GM18517 (cell line): ENCODE data around the gene PLS1.

Experiments
- ATAC-seq: cut with Tn5 transposase; IDR thresholded peaks from one replicate; pipeline ENCODE4 v1.9.1; 2021; ENCODE audit warnings: mild to moderate bottlenecking, moderate library complexity; ENCODE audit not compliant: unreplicated experiment

The PLS1 gene

DNA sequence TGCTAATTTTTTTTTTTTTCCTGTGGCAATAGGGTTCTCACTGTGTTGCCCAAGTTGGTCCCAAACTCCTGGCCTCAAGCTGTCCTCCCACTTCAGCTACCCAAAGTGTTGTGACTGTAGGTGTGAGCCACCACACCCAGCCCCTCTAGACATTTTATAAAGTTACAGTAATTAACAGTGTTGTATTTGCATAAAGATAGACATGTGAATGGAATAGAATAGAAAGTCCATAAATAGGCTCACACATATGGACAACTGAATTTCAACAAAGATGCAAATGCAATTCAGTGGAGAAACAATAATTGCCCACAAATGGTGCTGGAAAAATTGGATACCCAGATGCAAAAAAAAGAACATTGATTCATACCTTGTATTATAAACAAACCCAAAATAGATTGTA, 39.9 kb downstream of the PLS1 start:
- no peak for ATAC-seq

DNA sequence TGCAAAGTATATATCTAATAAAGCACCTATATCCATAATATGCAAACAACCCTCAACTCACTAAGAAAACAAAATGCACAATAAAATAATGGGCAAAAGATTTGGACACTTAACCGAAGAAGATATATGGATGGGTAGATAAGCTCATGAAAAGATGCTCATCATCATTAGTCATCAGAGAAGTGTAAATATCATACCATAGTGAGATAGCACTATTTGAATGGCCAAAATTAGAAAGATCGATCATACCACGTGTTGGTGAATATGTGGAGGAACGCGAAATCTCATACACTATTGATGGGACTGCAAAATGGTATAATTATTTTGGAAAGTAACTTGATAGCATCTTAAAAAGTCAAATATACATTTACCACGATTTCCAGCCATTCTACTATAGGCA, 40.5 kb downstream of the PLS1 start:
- no peak for ATAC-seq

DNA sequence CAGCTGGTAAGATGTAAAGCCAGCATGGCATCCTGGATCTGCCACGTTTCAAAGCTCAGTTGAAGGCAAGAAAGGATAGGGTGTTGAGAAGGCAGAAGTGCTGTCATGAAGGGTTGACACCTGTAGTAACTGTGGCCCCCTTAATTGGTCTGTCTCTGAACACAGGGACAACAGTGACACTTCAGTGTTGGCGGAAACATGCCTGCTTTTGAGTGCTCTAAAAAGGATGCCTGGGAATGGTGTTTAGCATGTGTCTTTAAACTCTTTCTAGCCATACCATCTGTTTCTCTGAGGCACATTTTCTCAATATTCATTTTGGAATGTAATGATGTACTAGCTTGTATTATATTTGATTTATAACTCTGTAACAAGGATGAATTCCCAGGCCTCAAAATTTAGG, 42.1 kb downstream of the PLS1 start:
- ATAC-seq = no peak

DNA sequence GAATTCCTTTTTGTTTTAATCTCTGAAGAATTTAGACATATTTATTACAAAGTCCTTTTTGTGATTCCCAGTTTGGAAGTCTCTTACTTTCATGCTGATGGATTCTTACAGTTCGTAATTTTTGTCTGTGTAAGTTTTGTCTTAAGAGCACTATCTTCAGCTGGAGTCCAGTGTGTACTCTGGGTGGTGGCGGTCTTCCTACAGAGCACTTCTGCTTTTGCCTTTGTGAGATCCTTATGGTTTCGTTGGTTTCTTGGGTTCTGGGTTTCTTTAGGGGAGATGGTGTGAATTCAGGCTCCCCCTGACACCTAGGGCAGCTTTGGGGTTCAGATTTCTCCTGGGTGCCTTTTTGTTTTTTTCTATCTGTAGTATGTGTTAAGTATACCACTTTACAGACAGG, 45.3 kb downstream of the PLS1 start:
- ATAC-seq = no peak

DNA sequence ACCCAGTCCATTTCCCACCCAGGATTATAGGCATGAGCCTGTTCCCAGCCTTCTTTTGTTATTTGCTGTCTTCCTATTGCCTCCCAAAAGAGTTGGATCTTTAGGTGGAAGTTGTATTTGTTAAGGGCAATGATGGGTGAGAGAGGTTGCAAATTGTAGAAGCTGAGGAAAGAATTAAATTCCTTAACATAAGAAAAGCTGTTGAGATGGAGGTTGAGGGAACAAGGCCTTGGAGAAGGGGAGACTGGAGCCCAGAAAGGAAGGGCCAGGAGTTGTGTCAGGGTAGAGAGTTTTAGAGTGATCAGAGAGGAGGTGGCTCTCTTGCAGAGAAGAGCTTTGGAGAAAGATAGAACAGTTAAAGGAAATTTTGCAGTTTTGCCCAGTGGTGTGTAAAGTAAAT, 46.8 kb downstream of the PLS1 start:
- ATAC-seq = no peak

DNA sequence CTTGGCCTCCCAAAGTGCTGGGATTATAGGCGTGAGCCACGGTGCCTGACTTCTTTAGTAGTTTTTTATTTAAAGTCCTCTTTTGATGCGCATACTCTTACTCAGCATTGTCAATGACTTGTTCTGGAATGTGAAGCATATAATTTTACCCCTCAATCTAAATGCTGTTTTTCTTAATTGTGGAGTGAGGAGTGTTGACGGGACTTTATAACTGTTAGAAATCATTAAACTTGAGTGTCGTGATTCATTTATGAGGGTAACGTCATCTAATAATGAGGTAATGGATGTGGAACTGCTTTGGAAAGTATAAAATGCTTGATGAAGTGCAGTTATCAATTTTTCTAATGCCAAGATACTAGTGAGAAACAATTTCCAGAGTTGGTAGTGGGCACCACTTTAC, 48.3 kb downstream of the PLS1 start:
- no peak for ATAC-seq

DNA sequence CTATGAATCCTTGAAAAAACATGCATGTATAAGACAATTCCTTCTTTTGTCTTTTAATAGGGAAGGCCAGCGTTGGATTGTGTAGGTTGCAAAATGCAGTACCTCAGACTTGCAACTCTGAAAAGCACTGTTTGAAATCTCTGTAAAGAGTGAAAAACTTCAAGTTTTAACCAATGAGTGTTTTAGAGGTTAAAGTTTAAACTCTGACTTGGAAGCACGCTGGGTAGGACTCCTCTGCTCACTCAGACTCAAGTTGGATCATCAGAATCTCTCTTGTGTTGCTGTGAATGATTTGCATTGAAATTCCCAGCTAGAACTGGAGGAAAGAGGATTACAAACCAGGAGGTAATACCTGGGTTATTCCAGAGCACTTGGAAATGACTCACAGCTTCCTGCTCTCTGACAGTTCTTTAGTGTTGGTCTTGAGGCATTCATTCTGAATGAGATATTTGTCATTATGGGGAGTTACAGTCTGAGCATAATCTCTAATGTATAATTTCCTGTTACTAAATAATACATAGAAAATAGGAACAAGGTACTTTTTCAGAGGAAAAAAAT, 49.1 kb downstream of the PLS1 start:
- no peak for ATAC-seq

DNA sequence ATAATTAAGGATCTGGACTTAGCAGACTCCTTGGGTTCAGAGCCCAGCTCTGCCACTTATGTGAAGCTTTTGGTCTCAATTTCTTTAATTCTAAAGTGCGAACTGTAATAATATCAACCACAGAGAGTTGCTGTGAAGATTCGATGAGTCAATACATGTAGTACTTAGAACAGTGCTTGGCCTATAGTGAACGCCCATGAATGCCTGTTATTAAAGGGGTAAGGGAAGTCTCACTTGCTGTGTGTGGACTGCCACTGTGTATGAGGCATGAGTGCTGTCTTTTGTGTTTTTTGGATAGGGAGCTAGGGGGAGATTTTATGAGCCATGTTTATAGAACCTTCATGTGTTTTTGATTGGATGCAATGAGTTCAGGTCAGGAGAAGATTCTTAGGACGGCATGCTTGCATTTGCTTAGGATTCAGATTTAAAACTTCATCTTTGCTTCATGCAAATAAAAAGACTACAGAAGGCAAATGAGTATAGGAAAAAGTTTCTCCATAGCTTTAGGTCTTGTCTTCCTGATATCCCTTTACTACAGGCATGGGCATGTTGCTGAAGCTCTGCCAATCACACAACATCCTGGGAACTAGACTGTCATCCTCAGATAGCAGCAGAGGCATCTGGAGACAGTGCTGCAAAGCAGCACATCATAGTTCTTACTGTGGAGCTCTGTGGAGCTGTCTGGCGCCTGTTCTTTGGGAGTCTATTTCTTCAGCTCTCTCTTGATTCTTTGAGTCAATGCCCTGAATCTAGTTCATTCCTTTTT, 50.0 kb downstream of the PLS1 start:
- ATAC-seq = no peak

DNA sequence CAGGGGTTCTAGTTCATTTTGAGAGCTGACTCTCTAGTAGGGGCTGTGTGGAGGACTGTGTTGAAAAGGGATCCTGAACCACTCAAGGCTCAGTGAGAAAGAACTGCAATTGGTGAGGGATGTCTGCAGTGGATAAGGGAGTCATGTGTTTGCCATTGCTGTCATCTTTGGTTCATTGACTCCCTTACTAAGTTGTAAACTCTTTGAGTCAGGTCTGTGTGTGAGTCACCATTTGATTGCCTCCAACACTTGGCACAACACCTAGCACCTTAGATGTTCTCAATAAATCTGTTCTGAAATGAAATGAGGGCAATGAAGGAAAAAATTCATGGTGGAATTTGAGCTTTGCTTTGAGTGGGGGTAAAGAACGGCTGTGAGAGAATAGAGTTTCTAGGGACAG, 51.7 kb downstream of the PLS1 start:
- no peak for ATAC-seq

DNA sequence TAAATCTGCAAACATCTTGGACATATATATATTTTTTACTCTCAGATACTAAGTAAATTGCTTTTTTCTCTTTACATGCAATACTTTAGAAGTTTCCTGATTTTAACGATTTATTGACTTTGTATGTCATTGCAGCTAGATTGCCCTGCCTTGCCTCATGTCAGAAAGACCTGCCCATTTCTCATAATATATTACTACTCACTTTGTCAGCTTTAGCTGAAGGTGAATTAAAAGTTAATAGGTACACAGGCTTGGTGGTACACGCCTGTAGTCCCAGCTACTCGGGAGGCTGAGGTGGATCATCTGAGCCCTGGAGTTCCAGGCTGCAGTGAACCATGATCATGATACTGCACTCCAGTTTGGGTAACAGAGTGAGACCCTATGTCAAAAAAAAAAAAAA, 52.8 kb downstream of the PLS1 start:
- no peak for ATAC-seq

DNA sequence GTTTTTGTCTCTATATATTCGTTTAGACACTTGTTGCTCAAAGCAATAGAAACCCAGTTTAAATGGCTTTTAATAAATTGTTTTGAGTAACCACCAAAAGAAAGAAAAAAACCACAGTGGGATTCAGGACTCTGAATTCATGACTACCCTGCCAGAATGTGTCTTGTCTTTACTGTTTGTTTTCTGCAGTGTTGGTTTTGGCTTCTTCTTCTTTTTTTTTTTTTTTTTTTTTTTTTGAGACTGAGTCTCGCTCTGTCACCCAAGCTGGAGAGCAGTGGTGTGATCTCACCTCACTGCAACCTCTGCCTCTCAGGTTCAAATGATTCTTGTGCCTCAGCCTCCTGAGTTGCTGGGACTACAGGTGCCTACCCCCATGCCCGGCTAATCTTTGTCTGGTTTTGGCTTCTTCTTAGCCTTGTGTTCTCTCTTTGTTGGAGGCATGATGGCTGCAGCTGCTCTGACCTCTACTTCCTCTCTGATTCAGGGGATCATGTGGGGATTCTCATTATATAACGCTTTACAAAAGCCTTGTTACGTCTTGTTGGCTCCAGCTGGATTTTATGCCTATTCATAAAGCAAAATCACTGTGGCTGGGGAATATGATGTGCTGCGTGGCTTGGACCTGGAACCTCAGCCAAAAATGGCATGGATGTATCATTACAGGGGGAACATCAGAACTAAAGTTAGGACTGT, 54.0 kb downstream of the PLS1 start:
- no peak for ATAC-seq

DNA sequence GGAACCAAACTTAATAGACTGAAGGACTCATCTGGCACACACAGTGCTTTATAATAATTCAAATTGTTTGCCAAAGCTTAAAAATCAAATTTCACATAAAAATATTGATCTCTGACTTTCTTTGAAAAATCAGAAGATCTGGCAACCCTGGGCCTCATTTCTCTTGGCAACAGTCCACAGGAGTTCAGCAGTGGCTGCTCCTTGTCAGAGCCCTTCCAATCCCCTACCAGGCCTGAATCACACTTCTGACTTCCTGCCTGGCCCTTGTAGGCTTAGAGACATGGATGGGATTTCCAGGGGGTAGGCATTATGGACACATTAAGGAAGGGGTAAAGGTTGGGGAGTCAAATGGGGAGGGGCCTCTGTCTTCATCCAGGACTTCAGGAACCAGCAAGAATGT, 55.5 kb downstream of the PLS1 start:
- ATAC-seq = no peak

DNA sequence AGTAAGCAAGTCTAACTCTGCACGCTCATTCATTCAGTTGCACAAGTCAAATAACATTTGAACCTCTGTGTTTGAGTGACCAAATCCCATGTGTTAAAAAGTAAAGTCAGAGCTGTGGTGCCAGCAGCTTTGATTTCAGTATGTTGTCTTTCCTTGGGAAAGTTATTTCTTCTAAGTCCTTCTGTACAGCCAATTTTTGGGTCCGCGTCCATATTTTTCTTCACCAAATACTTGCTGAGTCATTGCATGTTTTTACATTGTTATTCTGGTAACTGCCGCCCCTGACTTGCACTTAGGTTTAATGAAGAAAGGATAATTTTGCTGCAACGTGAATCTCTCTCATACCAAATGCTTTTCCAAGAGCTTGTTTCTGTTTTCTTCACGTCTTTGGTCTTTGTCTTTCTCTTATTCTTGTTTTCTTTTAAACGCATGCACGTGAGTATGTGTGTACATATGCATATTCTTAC, 56.7 kb downstream of the PLS1 start:
- ATAC-seq = no peak

DNA sequence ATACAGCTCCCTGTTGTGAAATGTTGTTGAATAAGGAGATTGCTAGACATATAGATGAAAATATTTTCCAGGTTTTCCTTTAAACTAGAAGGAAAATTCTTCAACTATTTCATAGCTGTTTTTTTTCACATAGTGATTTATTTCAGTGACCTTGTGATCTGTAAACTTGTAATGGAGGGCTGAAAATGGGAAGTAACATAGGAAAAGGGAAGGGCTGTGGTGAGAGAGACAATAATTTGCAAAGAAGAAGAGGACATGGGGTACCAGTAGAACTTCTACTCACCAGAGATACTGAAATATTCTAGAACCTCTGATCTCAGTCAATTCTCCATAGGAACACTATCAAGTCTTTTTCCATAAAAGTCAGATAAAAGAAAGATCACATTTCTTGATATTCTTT, 60.4 kb downstream of the PLS1 start:
- no peak for ATAC-seq

DNA sequence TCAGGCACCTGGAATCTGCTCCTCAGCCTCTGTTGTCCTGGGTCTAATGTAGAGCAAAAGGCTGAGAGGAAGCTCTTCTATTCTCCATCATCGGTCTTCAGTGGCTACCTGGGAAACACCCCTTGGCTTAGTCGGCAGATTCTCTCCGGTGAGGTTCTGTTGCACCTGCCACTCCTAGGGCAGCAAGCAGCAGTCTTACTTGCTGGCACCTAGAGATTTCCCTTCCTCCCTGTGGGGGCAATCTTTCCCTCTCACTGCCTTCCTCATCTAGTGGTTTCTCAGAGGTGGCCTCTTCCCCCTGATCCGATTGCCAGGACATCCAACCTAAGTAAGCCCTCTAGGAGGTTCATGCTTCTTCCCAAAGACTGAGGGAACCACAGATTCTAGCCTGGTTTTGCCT, 60.8 kb downstream of the PLS1 start:
- no peak for ATAC-seq

DNA sequence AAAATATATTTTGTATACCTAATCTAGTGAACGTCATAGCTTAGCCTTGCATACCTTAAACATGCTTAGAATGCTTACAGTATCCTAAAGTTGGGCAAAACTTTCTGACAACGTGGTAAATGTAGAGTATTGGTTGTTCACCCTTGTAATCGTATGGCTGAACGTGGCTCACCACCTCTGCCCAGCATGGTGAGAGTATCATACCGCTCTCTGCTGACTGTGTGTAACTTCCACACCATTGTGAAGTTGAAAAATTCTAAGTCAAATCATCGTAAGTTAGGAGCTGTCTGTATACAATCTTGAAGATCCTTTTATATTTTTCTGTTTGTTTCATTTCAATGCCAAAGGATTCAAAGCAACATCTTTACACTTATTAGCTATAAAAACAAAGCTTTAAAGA, 64.2 kb downstream of the PLS1 start:
- ATAC-seq = no peak

DNA sequence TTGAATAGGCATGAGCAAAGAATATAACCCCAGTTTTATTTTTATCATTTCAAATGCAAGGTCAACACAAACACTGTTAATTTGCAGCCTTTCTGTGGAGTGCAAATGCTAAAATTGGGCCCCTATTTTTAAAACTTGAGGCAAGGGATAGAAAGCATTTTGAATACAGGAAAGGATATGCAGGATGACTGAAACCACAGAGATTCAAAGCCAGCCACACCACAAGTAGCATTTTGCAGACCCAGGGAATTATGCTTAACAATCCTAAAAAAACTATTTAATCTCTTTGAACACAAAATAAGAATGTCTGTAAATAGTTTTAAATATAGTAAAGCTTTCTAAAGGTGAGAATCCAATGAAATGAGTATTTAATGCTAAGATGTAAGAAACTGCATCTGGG, 64.7 kb downstream of the PLS1 start:
- no peak for ATAC-seq

DNA sequence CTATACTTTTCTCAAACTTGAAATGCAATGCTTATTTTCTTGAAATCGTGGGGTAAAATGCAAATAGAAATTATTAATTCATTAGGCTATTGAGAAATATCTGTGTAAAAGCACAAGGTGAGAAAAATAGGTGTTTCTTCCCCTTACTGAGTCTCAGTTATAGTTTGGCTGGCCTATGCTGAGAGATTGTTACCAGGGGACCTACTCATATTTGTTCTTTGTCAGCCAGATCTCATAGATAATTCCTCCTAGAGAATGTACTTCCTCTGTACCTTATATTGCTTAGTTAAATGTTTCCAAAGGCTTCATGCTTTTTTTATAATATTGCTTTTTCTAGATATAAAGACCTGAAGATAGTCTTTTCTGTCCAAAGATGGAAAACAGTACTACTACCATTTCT, 67.7 kb downstream of the PLS1 start:
- no peak for ATAC-seq

DNA sequence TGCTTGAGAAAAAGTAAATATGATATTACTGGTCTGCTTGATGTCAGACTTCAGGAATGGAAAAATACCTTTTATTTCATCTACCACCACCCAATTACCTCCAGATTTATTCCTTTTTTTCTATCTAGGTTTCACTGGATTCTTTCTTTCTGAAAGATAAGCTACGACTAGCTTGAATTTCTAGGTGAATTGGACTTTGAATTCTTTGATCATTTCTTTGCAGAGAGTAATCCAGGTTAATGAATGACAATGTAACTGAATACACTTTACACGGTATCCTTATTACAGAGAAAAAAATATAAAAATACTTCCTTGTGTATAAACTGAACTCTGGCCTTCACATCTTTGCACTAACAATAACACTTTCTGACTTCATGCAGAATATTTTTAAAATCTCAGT, 68.1 kb downstream of the PLS1 start:
- ATAC-seq = no peak

DNA sequence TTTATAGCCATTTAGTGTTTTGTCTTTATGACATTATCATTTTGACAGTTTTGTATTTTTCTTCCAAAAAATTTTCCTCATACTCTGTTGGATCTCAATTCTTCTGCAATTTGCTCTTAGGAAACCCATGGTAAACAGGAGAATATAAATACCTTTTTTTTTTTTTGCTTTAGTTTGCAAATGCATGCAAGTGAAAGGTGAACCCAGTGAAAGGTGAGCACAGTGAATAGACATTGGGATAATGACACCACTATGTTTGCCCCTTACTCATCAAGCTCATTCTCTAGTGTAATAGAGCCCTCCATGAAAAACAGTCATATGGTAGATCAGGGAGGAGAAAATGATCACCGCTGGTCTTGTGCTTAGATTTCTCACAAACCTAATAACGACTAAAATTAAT, 68.6 kb downstream of the PLS1 start:
- ATAC-seq = no peak

DNA sequence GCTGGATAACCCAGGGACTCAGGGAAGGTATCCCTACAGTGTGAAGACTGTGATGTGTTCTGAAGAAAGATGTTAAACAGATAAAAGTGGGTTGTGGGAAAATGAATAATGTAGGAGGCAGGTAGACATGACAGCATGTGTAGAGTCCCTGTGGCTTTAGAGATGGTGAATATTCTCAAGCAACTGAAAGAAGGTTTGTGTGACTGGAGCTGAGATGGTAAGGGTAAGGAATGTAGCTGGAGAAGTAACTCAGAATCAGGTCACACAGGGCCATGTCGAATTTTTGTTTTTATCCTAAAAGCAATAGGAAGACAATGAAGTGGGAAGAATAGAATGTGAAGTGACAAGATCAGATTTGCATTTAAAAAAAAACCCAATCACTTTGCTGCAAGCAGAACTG, 73.9 kb downstream of the PLS1 start:
- no peak for ATAC-seq

DNA sequence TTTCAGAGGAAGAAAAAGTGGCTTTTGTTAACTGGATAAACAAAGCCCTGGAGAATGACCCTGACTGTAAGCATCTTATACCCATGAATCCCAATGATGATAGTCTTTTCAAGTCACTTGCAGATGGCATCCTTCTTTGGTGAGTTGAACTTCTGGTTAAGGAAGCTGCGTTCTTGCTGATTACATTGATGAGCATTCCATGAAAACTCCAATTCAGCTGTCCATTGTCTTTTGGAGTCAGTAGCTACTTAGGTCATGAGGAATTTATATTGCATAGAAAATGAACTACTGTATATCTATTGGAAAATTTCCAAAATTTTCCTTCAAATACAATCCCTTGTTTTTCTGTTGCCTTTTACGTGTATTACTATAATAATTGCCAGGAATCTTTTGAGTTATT, 80.0 kb downstream of the PLS1 start:
- no peak for ATAC-seq
